Stimulated activated CD4-positive, alpha-beta T cell treated with anti-CD3 and anti-CD28 coated beads, Interleukin-2, amount 100 ng/mL, for 4 hours (primary cell): ENCODE data around the gene COL4A2.
"Not testable (repeated sequence)": the region's sequence is repeated elsewhere in the genome, so short reads cannot be mapped to it uniquely, and the experiment has no call there.

Source experiments
- DNase-seq: peaks from one replicate; pipeline ENCODE4 v3.0.0-alpha.2; 2020; ENCODE audit warnings: low read depth

COL4A2 gene

DNA sequence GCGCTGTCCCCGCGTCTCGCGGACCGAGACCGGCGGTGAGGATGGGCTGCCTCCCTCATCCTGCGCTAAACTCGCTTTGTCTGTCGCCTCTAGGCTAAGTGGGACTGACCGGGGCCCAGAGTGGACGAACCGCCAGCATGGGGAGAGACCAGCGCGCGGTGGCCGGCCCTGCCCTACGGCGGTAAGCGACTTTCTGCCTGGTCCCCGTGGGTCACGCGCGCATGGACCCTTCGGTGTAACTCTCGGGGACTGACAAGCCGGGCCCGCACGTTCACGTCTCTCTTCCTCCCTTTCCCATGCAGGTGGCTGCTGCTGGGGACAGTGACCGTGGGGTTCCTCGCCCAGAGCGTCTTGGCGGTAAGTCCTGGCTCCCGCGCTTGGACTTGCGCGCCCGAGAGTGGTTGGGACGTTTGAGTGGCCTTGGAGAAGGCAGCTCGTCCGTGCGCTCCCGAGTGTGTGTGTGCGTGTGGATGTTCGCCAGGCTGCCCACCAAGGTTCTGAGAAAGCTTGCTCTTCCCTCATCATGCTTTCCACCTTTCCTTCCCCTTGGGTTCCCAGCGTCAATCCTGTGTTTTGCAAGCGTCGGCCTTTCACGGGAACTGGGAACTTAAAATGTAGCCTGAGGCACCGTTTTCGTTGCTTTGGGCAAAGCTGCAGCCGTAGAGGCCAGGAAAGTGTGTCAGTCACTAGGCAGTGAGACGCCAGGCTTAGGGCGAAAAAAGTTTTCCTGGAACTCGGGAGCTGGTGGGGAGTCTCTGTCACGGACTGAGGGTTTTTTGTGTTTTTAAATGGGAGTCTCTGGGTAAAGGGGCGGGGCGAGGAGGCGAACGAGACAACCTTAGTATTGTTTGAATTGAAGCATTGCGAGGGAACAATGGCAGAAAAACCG is 927 bp downstream of the COL4A2 start:
- no peak for DNase-seq

DNA sequence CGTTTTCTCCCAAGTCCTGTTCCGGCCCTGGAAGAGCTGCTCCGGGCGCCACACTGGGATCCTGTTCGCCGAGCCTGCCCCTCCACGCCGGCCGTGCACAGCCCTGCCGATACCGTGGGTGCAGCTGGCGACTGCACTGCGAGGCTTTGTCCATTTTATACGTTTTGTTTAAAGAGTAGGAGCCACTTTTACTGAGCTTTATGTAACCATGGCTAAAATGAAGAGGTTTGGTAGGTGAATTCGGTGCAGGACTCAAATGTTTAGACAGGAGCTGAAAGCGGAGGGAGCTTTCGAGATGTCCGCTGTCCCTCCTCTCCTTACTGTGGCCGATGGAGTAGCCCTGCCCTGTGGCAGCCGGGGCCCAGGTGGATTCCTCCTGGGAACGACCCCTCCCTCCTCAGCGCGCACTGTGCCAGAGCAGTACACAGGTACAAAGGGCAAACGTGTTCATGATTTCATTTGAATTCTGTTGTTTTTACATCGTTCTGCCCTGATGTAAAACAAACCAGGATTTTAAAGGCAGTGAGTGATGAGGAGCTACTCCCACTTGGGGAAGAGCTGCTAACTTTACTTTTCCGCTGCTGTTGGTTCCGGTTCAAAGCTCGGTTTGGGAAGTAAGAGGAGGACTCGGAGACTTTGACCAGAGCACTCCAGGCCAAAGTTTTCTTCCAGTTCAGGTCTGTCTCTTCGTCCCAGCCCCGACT is 1.7 kb downstream of the COL4A2 start:
- no peak for DNase-seq

DNA sequence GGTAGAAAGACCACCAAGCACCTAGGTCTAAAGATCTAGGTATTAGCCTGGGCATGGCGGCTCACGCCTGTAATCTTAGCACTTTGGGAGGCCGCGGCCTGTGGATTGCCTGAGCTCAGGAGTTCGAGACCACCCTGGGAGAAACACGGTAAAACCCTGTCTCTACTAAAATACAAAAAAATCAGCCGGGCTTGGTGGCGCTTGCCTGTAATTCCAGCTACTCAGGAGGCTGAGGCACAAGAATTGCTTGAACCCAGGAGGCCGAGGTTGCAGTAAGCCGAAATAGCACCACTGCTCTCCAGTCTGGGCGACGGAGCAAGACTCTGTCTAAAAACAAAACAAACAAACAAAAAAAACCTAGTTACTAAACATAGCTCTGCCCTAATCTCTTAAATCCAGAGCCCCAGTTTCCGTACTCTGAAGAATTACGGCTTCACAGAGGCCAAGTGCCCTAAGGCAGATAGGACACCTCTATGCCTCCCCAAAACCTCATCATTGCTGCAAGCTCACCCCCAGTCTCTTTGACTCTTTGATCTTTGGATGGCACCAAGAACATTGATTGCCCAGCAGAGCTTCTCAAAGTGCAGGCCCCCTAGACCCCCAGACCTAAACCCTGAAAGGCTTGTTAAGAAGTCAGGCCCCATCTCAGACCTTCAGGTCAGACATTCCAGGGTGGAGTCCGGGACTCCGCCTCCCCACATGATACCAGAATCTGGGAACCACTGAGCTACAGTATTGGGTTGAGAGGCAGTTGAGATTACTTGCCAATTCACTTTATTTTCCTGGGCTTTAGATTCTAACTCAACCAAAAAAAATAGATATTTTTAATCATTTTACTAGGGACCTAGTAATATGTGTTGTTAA is 2.8 kb downstream of the COL4A2 start:
- no peak for DNase-seq

DNA sequence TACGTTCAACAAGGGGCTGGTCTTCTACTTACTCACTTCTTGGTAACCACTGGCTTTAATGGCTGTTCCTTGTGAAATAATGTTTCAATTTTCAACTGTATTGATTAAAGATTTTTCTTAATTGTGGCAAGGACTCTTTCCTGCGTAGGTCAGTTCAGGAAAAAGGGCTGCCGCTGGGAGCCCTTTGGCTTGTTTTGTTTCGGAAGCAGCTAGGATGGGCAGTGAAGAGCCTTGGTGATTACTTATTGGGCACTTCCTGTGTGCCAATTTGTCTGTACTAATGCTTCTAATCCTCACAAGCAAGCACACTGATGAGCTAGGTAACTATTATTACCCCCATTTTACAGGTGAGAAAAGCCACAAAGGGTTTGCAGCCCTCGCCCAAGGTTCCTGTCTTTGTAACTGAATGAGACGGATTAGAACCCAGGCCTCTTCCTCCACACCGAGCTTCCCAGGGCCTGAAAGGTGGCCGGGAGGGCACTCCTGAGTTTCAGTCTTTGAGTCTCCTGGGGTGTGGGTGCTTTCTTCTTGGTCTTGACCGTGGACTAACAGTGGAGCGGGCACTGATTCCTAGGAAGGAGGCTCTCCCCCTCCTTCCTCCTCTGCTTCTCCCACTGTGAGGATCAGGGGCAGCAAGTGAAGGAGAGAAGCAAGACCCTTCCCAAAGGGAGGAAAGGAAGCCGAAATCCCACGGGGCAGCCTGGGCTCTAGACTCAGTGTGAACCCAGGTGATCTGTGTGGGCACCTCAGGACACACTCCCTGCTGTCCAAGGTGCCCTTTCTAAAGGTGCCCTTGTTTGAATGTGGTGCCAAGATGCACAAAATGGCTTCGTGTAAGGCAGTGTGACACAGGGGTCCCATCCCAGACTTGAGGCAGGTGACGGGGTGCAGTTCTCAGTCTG is 3.7 kb downstream of the COL4A2 start:
- DNase-seq, result no peak

DNA sequence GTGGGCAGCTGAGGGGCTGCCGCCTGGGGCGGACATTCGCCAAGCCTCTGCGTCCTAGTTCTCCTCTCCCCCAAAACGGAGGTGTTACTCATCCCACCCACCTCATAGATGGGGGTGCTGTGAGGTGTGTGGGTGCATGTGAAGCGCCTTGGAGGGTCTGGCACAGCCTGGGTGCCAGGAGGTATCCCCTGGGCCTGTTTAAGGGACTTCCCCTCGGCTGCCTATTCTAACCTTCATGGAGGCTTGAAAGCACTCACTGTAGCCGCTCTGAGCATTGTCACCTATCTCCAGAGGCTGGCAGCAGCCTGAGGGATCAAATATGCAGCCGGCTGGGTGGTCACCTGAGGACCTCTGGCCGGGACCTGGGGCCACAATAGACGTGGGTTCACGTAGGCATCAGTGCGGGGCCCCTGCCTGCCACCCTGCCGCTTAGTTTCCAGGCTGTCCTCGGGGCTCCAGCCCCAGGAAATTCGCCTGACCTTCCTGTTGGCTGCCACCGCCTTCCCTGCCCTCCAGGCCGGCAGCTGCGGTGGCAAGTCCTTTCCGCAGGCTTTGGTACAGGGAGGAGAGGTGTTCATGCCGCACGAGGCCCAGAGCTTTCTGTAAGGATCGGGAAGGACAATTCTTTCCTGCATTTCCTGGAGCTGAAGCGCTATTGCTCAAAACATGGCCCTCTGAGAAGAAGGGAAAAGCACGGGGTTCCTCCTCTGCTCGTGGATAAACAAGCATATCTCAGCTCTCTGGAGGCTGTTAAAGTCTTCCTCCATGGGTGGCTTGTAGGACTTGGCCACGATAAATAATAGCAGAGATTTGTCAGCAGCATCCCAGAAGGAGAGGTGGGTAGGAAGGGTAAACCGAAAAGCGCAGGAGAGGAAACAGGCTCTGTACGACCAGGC is 4.6 kb downstream of the COL4A2 start:
- DNase-seq, result no peak

DNA sequence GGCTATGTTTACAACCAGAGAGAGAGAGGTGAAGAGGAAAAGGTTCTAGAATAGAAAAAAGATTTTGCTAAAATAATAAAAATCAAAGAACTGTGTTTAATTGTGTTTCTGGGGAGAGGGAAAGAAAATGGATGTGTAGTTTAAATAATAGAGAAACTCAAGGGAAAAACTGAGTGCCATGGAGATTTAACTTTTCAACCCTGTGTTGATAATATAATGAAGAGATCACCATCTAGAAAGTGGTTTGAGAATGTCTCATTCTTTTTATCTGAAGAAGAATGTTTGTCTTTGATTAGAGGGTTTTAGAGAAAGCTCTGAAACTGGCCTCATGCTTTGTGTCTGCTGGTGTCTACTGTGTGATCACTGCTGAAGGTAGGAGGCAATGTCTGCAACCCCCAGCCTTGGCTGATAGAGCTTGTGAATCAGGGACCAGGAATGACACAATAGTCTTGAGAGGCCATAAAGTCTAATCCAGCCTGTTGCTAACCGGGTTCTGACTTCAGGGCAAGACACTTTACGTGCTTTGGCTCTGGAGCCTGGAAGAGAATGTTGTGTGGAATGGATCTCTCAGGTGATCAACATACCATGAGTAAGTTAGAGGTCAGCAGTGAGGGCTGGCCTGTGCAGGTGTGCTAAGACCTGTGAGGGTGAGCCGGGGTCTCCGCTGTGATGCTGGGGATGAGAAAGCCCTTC is 5.4 kb downstream of the COL4A2 start:
- DNase-seq, result no peak

DNA sequence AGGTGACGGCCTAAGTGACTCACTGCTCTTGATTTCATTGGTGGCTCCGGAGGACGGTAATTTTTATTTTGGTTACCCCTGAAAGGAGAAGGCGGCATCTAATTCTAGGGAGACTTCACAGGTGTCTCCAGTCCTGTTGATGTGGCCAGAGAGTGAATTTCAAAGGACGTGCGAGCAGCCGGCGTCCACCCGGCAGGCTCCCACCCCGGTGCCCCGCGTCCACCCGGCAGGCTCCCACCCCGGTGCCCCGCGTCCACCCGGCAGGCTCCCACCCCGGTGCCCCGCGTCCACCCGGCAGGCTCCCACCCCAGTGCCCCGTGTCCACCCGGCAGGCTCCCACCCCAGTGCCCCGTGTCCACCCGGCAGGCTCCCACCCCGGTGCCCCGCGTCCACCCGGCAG is 6.2 kb downstream of the COL4A2 start:
- DNase-seq, result not testable (repeated sequence)

DNA sequence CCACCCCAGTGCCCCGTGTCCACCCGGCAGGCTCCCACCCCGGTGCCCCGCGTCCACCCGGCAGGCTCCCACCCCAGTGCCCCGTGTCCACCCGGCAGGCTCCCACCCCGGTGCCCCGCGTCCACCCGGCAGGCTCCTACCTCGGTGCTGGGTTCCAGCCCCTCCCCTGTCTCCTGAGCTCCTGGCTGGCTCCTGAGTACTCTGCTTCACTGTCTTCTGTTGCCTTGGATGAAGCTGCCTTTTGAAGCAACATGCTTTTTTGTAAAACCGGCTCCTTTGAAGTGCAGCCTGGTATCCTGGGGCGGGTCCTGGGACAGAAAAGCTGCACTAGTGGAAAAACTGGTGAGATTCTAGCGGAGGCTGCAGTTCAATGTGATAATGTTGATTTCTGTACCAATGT is 6.6 kb downstream of the COL4A2 start:
- not testable (repeated sequence) for DNase-seq

DNA sequence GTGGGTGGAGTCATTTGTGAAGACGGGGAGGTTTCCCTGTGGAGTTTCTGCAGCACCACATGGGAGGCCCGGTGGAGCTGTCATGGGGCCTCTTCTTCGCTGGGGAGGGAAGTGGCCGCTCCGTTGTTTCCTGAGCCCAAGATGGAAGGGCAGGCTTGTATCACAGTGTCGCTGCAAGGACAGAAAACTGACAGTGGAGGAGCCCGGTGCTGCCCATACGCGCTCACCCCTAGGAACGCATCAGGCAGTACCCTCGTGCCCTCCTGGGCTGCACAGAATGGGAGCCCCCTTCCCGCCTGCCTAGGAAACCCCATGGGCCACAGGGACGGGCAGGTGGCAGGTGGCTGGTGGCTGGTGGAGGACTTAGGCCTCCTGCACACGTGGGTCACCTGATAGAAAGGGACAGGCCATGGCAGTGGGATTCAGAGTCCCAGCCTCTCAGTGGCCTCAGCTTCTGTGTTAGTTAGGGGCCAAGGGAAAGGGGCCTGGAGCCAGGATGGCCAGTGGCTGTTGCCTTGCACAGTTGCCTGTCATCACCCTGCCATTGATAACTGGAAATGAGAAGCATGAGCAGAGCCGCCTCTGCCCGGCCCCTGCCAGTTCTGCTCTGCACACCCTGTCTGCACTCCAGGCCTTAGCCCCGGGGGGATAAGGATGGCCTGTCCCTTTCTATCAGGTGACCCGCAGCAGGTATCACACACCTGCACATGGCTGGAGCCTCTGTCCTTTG is 7.6 kb downstream of the COL4A2 start:
- no peak for DNase-seq

DNA sequence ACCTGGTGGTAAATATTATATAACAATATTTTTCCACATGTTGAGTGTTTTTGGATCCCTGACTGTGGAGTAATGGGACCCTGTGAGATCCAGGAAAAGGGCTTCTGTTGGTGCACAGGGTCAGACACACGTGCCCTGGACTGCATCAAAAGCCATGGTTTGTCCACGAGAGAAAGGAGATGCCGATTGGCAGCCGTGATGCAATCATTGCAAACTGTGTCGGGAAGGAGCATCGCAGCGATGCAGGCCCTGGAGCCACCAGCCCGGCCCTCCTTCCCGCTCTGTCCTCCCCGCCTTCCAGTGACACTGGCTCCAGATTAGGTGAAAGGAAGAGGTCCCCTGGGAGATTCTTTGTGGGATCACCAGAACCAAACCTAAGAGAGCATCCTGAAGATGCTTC is 9.1 kb downstream of the COL4A2 start:
- no peak for DNase-seq

DNA sequence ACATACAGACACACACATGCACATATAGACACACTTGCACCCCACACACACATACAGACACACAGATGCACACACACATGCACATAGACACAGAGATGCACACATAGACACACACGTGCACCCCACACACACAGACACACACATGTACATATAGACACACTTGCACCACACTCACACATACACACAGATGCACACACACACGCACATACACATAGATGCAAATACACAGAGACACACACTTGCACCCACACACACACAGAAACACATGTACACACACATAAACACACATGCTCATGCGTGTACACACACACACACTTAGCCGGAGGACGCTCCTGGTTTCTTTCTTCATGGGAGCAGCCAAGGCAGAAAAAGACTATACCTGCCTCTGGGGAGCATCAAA is 10.0 kb downstream of the COL4A2 start:
- DNase-seq, result no peak

DNA sequence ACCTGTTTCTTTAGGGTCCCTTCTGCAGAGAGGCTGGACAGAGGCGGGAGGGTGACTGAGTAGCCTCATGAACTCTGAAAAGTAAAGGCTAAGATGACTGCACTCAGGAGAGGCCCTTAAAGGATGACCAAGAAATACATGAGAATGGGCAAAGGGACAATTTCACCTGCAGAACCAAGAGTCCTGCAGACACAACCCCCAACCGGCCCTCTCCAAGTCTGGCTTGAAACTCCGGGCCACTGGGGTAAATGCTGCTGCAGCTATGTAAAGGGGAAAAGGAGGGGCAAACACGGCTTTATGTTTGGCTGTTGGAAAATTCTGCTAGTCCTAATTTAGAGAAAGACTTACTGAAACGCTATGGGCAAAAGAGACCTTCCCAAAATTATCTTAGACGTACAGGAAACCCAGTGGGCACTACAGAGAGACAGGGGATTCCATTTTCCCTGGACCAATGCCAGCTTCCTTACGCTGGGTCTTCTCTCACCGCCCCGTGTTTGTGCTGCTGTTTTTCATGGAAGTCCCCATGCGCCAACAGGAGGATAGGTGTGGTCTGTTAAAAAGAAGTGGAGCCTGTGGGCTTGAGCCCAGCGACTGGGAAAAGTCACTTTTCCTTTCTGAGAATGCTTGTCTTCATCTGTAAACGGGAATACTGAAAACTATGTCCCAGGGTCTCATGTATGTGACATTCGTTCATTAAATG is 10.6 kb downstream of the COL4A2 start:
- DNase-seq, result no peak

DNA sequence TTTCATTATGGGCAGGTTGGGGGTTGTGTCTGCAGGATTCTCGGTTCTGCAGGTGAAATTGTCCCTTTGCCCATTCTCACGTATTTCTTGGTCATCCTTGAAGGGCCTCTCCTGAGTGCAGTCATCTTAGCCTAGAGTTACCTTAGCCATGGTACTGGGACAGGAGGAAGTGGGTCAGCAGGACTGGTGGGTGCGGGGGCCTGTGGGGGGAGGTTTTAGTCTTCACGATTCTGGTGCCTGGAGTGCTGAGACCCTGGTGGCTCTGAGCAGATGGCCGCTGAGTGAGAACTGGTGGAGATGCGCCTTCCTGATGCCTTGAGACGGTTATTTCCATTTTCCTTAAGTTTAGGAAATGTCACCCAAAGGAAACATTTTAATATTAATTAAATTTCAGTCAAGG is 11.8 kb downstream of the COL4A2 start:
- no peak for DNase-seq

DNA sequence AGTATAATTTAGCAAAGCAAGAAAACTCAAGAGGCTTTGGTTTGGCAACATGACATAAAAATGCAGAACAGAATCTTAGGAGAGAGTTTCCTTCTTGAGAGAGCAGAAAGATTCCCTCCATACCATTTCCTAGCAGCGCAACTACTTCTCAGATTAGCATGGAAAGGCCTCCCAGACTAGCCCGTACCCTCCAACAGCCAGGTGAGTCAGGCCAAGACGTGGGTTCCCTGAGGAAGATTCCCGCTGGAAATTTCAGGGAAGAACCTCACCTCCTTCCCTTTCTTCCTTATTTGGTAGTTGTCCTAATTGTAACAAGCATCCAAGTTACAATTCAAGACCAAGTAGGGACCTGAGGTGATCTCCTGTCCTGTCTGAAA is 12.3 kb downstream of the COL4A2 start:
- no peak for DNase-seq

DNA sequence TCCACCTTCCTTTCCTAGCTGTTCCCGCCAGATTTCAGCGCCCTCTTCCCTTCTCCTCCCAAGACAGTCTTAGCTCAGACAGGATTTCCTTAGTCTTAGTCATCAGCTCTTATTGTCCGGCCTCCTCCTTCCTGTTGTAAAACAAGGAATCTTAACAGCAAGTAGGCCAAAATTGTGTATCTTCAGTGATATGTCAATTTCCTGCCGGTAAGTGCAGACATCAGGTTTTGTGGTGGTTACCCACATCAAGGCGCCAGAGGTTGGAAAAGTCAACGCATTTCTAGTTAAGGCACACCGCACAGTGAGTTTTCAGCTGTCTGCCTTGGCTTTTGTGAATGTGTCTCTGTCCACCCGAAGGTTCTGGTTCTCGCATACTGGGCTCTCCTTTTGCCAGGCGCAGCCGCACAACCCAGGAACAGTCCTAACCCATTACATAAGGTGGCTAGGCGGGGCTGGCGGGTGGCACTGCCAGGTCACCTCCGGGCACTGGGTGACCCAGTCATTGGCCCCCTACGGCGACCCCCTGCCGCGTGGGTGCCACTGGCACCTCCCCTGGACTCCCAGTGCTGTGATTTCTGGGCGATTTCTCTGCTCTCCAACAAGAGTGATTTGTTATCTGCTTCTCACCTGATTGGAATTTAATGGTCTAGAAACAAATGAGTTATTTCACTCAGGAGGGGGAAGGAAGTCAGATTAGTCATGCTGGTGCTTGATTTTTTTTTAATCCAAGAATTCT is 12.9 kb downstream of the COL4A2 start:
- DNase-seq, result peak; percentile 11

DNA sequence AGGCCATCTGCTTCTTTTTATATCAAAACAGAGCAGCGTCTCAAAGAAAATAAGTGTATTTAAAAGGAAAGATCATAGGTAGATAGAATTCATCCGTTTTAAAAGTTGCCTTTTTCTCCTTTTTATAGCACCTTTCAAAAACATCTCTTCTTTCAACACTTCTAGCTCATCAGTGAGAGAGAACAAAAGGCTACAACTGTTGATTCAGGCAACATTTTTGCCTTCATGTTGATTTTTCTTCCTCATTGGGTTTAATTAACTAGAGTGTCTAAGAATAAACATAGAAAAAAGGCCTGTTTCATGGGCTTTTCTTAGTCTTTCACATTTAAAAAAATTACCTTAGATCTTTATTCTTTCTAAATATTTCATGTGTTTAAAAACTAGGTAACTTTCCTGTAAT is 13.6 kb downstream of the COL4A2 start:
- no peak for DNase-seq

DNA sequence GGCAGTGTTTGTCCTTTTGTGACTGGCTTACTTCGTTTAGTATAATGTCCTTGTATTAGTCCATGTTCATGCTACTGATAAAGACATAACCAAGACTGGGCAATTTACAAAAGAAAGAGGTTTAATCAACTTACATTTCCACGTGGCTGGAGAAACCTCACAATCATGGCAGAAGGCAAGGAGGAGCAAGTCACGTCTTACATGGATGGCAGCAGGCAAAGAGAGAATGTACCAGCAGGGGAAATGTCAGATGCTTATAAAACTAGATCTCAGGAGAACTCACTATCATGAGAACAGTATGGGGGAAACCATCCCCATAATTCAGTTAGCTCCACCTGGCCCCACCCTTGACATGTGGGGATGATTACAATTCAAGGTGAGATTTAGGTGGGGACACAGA is 14.5 kb downstream of the COL4A2 start:
- DNase-seq, result not testable (repeated sequence)
